Measurements from ENCODE around the gene SNX10. TPM values are rescaled to one million over a fixed set of nuclear protein-coding genes. Genes with fewer than 3 reads are reported as not detected.

The SNX10 gene
- polyA plus RNA-seq, 3 donors: 68.0 to 250 (median 219) TPM

- Histone ChIP-seq H3K27ac (ENCODE audit: low read depth in 1 of 2, low read length in 2 of 2) (peak overlapping the region; percentile 95 to 98), H3K4me2 (replicated peaks; ENCODE audit: extremely low read depth, low read length, poor library complexity, severe bottlenecking) (peak overlapping the region; percentile 69), H3K9ac (ENCODE audit: insufficient read depth, low read length, poor library complexity, severe bottlenecking) (peak overlapping the region; percentile 76), H3K36me3 (replicated peaks in 1 of 2; ENCODE audit: control insufficient read depth in 1 of 2, insufficient read depth in 2 of 2, low read length in 2 of 2) (peaks cover 8 to 32% of the 10 kb centered on the region in 2 donors), H4K20me1 (ENCODE audit: insufficient read depth, low read length) (no peaks in the 10 kb centered on the region), H3K9me3 (replicated peaks in 1 of 2; ENCODE audit: control insufficient read depth in 1 of 2, insufficient read depth in 1 of 2, low read length in 2 of 2) (no peaks in the 10 kb centered on the region), H3K4me3 (replicated peaks in 1 of 3; ENCODE audit: low read depth in 2 of 3, low read length in 3 of 3) (peak overlapping the region in 1 of 3 experiments; percentile 67), H3K79me2 (ENCODE audit: insufficient read depth, low read length) (peaks cover 87% of the 10 kb centered on the region), H2AFZ (ENCODE audit: insufficient read depth, low read depth, low read length, poor library complexity, severe bottlenecking) (no peak overlapping the region), H3K4me1 (ENCODE audit: control insufficient read depth in 1 of 2, insufficient read depth in 2 of 2, low read length in 2 of 2) (peaks cover 87 to 97% of the 10 kb centered on the region in 2 donors), H3K27me3 (ENCODE audit: control insufficient read depth in 2 of 2, insufficient read depth in 2 of 2, low read length in 2 of 2) (no peaks in the 10 kb centered on the region)
- H3K36me3 Mint-ChIP-seq: peaks cover 44 to 64% of the 10 kb centered on the region in 2 donors
- peaks cover 94% of the 10 kb centered on the region for H3K4me1 Mint-ChIP-seq
- H3K9me3 Mint-ChIP-seq: peaks cover 0 to 2% (median 0%) of the 10 kb centered on the region in 7 donors
- 100% methylated on average over 1 of the region's 1 CpG for WGBS (ENCODE audit: insufficient coverage)
- peak overlapping the region; percentile 94 to 99 (median 98) for H3K27ac Mint-ChIP-seq
- peaks cover 0 to 3% (median 0%) of the 10 kb centered on the region in 3 donors for H3K27me3 Mint-ChIP-seq (ENCODE audit: low read depth in 3 of 3)
- intact Hi-C loops (cut with micrococcal nuclease): loop anchor here in 1 of 2 donors (10.0 kb wide), 1 partner anchor 47 kb away; no protein-coding TSS in a partner anchor
- peak in 2 of 3 donors; percentile 37 to 52 for DNase-seq
- H3K4me3 Mint-ChIP-seq: peak overlapping the region; percentile 35 to 42
- no peak for TF ChIP-seq CTCF (IDR thresholded peaks at IDR 0.05)
Observed at GRCh38 chr7:26307791-26308190, 16.1 kb downstream of the SNX10 start.

- H3K4me1 Mint-ChIP-seq: peaks cover 94% of the 10 kb centered on the region
- Histone ChIP-seq H2AFZ (ENCODE audit: insufficient read depth, low read depth, low read length, poor library complexity, severe bottlenecking) (no peak overlapping the region), H3K4me3 (replicated peaks in 1 of 3; ENCODE audit: low read depth in 2 of 3, low read length in 3 of 3) (peak overlapping the region in 1 of 3 experiments; percentile 67), H3K36me3 (replicated peaks in 1 of 2; ENCODE audit: control insufficient read depth in 1 of 2, insufficient read depth in 2 of 2, low read length in 2 of 2) (peaks cover 8 to 27% of the 10 kb centered on the region in 2 donors), H3K4me1 (ENCODE audit: control insufficient read depth in 1 of 2, insufficient read depth in 2 of 2, low read length in 2 of 2) (peaks cover 87 to 97% of the 10 kb centered on the region in 2 donors), H4K20me1 (ENCODE audit: insufficient read depth, low read length) (no peaks in the 10 kb centered on the region), H3K27me3 (ENCODE audit: control insufficient read depth in 2 of 2, insufficient read depth in 2 of 2, low read length in 2 of 2) (no peaks in the 10 kb centered on the region), H3K4me2 (replicated peaks; ENCODE audit: extremely low read depth, low read length, poor library complexity, severe bottlenecking) (no peak overlapping the region), H3K79me2 (ENCODE audit: insufficient read depth, low read length) (peaks cover 87% of the 10 kb centered on the region), H3K9ac (ENCODE audit: insufficient read depth, low read length, poor library complexity, severe bottlenecking) (peak overlapping the region; percentile 76), H3K27ac (ENCODE audit: low read depth in 1 of 2, low read length in 2 of 2) (peak overlapping the region; percentile 95 to 98), H3K9me3 (replicated peaks in 1 of 2; ENCODE audit: control insufficient read depth in 1 of 2, insufficient read depth in 1 of 2, low read length in 2 of 2) (no peaks in the 10 kb centered on the region)
- peaks cover 39 to 56% of the 10 kb centered on the region in 2 donors for H3K36me3 Mint-ChIP-seq
- intact Hi-C loops (cut with micrococcal nuclease): loop anchor here in 1 of 2 donors (10.0 kb wide), 1 partner anchor 46 kb away; no protein-coding TSS in a partner anchor
- H3K27ac Mint-ChIP-seq: peak overlapping the region; percentile 94 to 99 (median 98)
- peaks cover 0 to 3% (median 0%) of the 10 kb centered on the region in 3 donors for H3K27me3 Mint-ChIP-seq (ENCODE audit: low read depth in 3 of 3)
- no peak overlapping the region for H3K4me3 Mint-ChIP-seq
- no peak for DNase-seq
- TF ChIP-seq CTCF (IDR thresholded peaks at IDR 0.05): no peak
- no CpG with 5 or more reads among the region's 4 CpGs for WGBS (ENCODE audit: insufficient coverage)
- peaks cover 0 to 2% (median 0%) of the 10 kb centered on the region in 7 donors for H3K9me3 Mint-ChIP-seq
Observed at GRCh38 chr7:26308551-26308950, 16.9 kb downstream of the SNX10 start.
